ENCODE data around the gene OR8S1. TPM values are rescaled to one million over a fixed set of nuclear protein-coding genes. Genes with fewer than 3 reads are reported as not detected.
A peak's percentile ranks its signal among the peaks of the same experiment; 100 is the strongest.
"Not testable (repeated sequence)": the region's sequence is repeated elsewhere in the genome, so short reads cannot be mapped to it uniquely, and the experiment has no call there.

Gene OR8S1
- total and polyA plus RNA-seq, 12 donors = not detected

- peaks cover 0 to 11% (median 3%) of the 10 kb centered on the region in 11 donors for H3K9me3 ChIP-seq
- no peak for TF ChIP-seq CTCF (IDR thresholded peaks at IDR 0.05)
- no peaks in the 10 kb centered on the region for H3K4me1 ChIP-seq
- WGBS, 2 donors = 33 to 35% methylated on average over 1 of the region's 1 CpG
- DNase-seq (no peak), ATAC-seq (no peak)
- intact Hi-C loops (cut with DNase I) = no loop called here
- no peak overlapping the region for H3K27ac ChIP-seq
- H3K27me3 ChIP-seq = peaks cover 0 to 8% (median 0%) of the 10 kb centered on the region in 7 donors
- H3K4me3 ChIP-seq = no peak overlapping the region
- H3K36me3 ChIP-seq = no peaks in the 10 kb centered on the region
Observed at GRCh38 chr12:48510111-48510510, 15.3 kb upstream of the OR8S1 start.

GRCh38 chr12:48512855-48513254 is 12.6 kb upstream of the OR8S1 start:
- DNase-seq = no peak
- intact Hi-C loops (cut with DNase I) = no loop called here
- 61 to 87% methylated on average over 2 of the region's 2 CpGs for WGBS, 2 donors

GRCh38 chr12:48514728-48515127 is 10.7 kb upstream of the OR8S1 start:
- intact Hi-C loops (cut with DNase I) = no loop called here
- ATAC-seq (no peak), DNase-seq (no peak)
- WGBS, 2 donors = 82 to 100% methylated on average over 1 of the region's 1 CpG
- TF ChIP-seq CTCF (IDR thresholded peaks at IDR 0.05) = no peak
- peaks cover 0 to 11% (median 3%) of the 10 kb centered on the region in 11 donors for H3K9me3 ChIP-seq
- no peaks in the 10 kb centered on the region for H3K27me3 ChIP-seq
- H3K4me3 ChIP-seq = no peak overlapping the region
- H3K27ac ChIP-seq = no peak overlapping the region
- no peaks in the 10 kb centered on the region for H3K36me3 ChIP-seq
- H3K4me1 ChIP-seq = no peaks in the 10 kb centered on the region

More at GRCh38 chr12:48512855-48513254, 12.6 kb upstream of the OR8S1 start:
- Histone ChIP-seq H3K4me1 (no peaks in the 10 kb centered on the region), H3K27ac (no peak overlapping the region), H3K36me3 (no peaks in the 10 kb centered on the region), H3K4me3 (no peak overlapping the region), H3K9me3 (peaks cover 0 to 11% (median 3%) of the 10 kb centered on the region in 11 donors), H3K27me3 (peaks cover 0 to 3% (median 0%) of the 10 kb centered on the region in 7 donors)
- no peak for TF ChIP-seq CTCF (IDR thresholded peaks at IDR 0.05)
- ATAC-seq = no peak

- ATAC-seq; H3K27ac ChIP-seq; H3K9me3 ChIP-seq; H3K27me3 ChIP-seq; H3K36me3 ChIP-seq; DNase-seq; intact Hi-C loops (cut with DNase I); H3K4me1 ChIP-seq; H3K4me3 ChIP-seq: not testable (repeated sequence)
- WGBS, 2 donors = 88 to 96% methylated on average over 24 of the region's 24 CpGs
Observed at GRCh38 chr12:48520381-48520780, 5.1 kb upstream of the OR8S1 start.

GRCh38 chr12:48527891-48528670 is 2.6 kb downstream of the OR8S1 start:
- H3K36me3 ChIP-seq = no peaks in the 10 kb centered on the region
- H3K4me3 ChIP-seq = no peak overlapping the region
- 90 to 93% methylated on average over 44 of the region's 44 CpGs for WGBS, 2 donors
- DNase-seq = no peak
- H3K4me1 ChIP-seq = no peaks in the 10 kb centered on the region
- peak in 1 of 8 donors; percentile 22 for ATAC-seq
- H3K9me3 ChIP-seq = no peaks in the 10 kb centered on the region
- H3K27me3 ChIP-seq = no peaks in the 10 kb centered on the region
- intact Hi-C loops (cut with DNase I) = no loop called here
- TF ChIP-seq CTCF (IDR thresholded peaks at IDR 0.05) = no peak
- H3K27ac ChIP-seq = no peak overlapping the region

Measured in heart right ventricle (tissue), 16 donors.